ENCODE results near the gene SEMA3A. TPM values are rescaled to one million over a fixed set of nuclear protein-coding genes. Genes with fewer than 3 reads are reported as not detected.

Gene SEMA3A
- total RNA-seq, 2 experiments from 2014 or later = 1.2 to 1.7 TPM

GRCh38 chr7:83934118-83934734 is 260.4 kb downstream of the SEMA3A start:
- Mint-ChIP-seq H3K4me1 (ENCODE audit: low read depth) (no peaks in the 10 kb centered on the region), H3K4me3 (no peak overlapping the region), H3K36me3 (ENCODE audit: low read depth) (no peaks in the 10 kb centered on the region), H3K27ac (no peak overlapping the region), H3K9me3 (no peaks in the 10 kb centered on the region), H3K27me3 (no peaks in the 10 kb centered on the region)
- intact Hi-C loops (cut with micrococcal nuclease) = no loop called here
- DNase-seq (no peak), ATAC-seq (no peak)
- TF ChIP-seq, protein P1, sequence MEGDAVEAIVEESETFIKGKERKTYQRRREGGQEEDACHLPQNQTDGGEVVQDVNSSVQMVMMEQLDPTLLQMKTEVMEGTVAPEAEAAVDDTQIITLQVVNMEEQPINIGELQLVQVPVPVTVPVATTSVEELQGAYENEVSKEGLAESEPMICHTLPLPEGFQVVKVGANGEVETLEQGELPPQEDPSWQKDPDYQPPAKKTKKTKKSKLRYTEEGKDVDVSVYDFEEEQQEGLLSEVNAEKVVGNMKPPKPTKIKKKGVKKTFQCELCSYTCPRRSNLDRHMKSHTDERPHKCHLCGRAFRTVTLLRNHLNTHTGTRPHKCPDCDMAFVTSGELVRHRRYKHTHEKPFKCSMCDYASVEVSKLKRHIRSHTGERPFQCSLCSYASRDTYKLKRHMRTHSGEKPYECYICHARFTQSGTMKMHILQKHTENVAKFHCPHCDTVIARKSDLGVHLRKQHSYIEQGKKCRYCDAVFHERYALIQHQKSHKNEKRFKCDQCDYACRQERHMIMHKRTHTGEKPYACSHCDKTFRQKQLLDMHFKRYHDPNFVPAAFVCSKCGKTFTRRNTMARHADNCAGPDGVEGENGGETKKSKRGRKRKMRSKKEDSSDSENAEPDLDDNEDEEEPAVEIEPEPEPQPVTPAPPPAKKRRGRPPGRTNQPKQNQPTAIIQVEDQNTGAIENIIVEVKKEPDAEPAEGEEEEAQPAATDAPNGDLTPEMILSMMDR (IDR thresholded peaks at IDR 0.05) = no peak
- CTCF ChIA-PET = interaction anchor here (1.0 to 2.6 kb wide), 3 partner anchors 13 to 1087 kb away, joined by 3 to 18 read pairs (median 4); no protein-coding TSS in a partner anchor
- POLR2A ChIA-PET = no interaction called here

DNA sequence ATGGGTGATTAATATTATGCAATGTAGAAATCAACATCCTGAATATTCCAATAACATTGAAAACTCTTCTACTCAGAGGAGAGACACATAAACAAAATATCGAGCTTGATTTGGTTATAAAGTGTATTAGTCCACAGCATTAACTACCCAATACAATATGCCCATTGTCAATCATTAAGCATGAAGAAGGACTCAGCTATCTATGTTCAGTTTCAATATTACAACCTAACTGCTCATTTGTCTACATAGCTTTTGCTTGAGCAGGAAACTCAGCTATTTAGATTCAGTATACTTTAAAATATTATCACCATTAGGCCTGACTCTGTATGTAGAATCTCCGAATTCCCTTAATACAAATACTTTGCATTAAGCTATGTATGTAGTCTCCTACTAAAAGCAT is 262.6 kb downstream of the SEMA3A start:
- Mint-ChIP-seq H3K4me3 (no peak overlapping the region), H3K36me3 (ENCODE audit: low read depth) (no peaks in the 10 kb centered on the region), H3K27ac (no peak overlapping the region), H3K9me3 (no peaks in the 10 kb centered on the region), H3K27me3 (no peaks in the 10 kb centered on the region), H3K4me1 (ENCODE audit: low read depth) (no peaks in the 10 kb centered on the region)
- intact Hi-C loops (cut with micrococcal nuclease) = no loop called here
- ATAC-seq = no peak
- no peak for DNase-seq
- CTCF ChIA-PET = interaction anchor here (1.0 to 1.2 kb wide), 2 partner anchors 15 to 1090 kb away, joined by 4 read pairs; no protein-coding TSS in a partner anchor
- POLR2A ChIA-PET = no interaction called here
- TF ChIP-seq, protein P1 (IDR thresholded peaks at IDR 0.05) = no peak

GRCh38 chr7:83930262-83930661 is 264.3 kb downstream of the SEMA3A start:
- Mint-ChIP-seq H3K27me3 (no peaks in the 10 kb centered on the region), H3K36me3 (ENCODE audit: low read depth) (no peaks in the 10 kb centered on the region), H3K4me1 (ENCODE audit: low read depth) (no peaks in the 10 kb centered on the region), H3K4me3 (no peak overlapping the region), H3K9me3 (no peaks in the 10 kb centered on the region), H3K27ac (no peak overlapping the region)
- CTCF ChIA-PET = no interaction called here
- DNase-seq (no peak), ATAC-seq (no peak)
- intact Hi-C loops (cut with micrococcal nuclease) = no loop called here
- POLR2A ChIA-PET = no interaction called here
- TF ChIP-seq, protein P1 (IDR thresholded peaks at IDR 0.05) = no peak

DNA sequence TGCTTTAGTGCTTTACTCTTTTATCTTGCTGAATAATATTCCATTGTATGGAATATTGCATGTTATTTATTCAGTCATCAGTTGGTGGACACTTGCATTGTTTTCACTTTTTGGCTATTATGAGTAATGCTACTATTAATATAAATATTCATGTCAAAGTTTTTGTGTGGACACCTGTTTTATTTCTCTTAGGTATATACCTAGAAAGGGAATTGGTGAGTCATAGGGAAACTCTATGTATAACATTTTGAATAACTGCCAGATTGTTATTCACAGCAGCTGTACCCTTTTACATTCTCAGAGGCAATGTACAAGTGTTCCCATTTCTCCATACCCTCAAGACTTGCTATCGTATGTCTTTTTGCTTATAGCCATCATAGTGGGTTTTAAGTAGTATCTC is 268.7 kb downstream of the SEMA3A start:
- no peaks in the 10 kb centered on the region for H3K36me3 Mint-ChIP-seq (ENCODE audit: low read depth)
- no peaks in the 10 kb centered on the region for H3K9me3 Mint-ChIP-seq
- intact Hi-C loops (cut with micrococcal nuclease) = no loop called here
- H3K27ac Mint-ChIP-seq = no peak overlapping the region
- ChIA-PET CTCF (no interaction called here), POLR2A (no interaction called here)
- ATAC-seq (no peak), DNase-seq (no peak)
- TF ChIP-seq, protein P1 (IDR thresholded peaks at IDR 0.05) = no peak
- H3K27me3 Mint-ChIP-seq = no peaks in the 10 kb centered on the region
- H3K4me3 Mint-ChIP-seq = no peak overlapping the region
- no peaks in the 10 kb centered on the region for H3K4me1 Mint-ChIP-seq (ENCODE audit: low read depth)

DNA sequence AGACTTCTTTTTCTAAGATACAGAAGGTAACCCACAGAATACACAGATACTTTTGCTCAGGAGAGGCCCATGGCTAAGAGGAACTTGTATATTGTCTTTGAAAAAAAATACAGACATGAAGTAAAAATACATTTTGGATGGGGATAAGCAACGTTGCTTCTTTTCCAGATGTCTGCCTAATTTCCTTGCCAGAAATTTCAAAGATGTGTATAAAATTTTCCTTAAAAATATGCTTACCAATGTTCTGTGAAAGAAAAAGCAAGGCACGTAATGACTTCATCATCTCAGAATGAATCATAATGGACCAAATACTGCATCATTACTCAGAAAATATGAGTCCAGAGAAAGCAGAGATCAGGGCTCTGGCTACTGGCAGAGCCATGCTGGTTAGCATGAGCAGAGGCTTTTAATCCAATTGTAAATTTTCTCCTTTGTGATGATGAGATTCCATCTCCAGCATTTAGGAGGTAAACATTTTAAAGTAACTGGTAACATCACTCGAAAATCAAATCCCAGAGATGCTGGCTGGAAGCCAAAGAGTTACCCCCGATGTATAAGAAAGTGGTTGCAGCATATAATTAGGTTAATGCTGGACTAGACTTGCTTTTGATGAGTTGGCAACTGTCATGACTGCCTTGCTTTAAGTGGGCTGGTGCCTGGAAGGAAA is 272.5 kb downstream of the SEMA3A start:
- intact Hi-C loops (cut with micrococcal nuclease) = no loop called here
- H3K9me3 Mint-ChIP-seq = no peaks in the 10 kb centered on the region
- peaks cover 2% of the 10 kb centered on the region for H3K27me3 Mint-ChIP-seq
- POLR2A ChIA-PET = no interaction called here
- H3K4me1 Mint-ChIP-seq (ENCODE audit: low read depth) = no peaks in the 10 kb centered on the region
- DNase-seq = no peak
- CTCF ChIA-PET = no interaction called here
- TF ChIP-seq, protein P1 (IDR thresholded peaks at IDR 0.05) = no peak
- no peaks in the 10 kb centered on the region for H3K36me3 Mint-ChIP-seq (ENCODE audit: low read depth)
- H3K27ac Mint-ChIP-seq = no peak overlapping the region
- H3K4me3 Mint-ChIP-seq = no peak overlapping the region
- no peak for ATAC-seq
